ENCODE results near the gene ARHGEF16.

ARHGEF16 gene

GRCh38 chr1:3516911-3517675 lies 62.6 kb downstream of the ARHGEF16 start:
- H2AFZ ChIP-seq (ENCODE audit: low read depth): no peak overlapping the region
- no peak overlapping the region for H3K4me3 ChIP-seq (IDR thresholded peaks at IDR 0.05; ENCODE audit: insufficient read depth, low read depth, low read length)
- H3K4me1 ChIP-seq (ENCODE audit: low read depth, poor library complexity, severe bottlenecking): no peaks in the 10 kb centered on the region
- H3K27ac ChIP-seq: no peak overlapping the region
- H3K27me3 ChIP-seq (ENCODE audit: insufficient read depth, low read depth): peaks cover 67% of the 10 kb centered on the region
- H3K9ac ChIP-seq: no peak overlapping the region
- no peaks in the 10 kb centered on the region for H3K79me2 ChIP-seq (ENCODE audit: insufficient read depth, low read depth)
- no peaks in the 10 kb centered on the region for H4K20me1 ChIP-seq (ENCODE audit: insufficient read depth)
- no peak overlapping the region for H3K4me2 ChIP-seq
- no peaks in the 10 kb centered on the region for H3K36me3 ChIP-seq (ENCODE audit: insufficient read depth)
- TF ChIP-seq, protein P1, sequence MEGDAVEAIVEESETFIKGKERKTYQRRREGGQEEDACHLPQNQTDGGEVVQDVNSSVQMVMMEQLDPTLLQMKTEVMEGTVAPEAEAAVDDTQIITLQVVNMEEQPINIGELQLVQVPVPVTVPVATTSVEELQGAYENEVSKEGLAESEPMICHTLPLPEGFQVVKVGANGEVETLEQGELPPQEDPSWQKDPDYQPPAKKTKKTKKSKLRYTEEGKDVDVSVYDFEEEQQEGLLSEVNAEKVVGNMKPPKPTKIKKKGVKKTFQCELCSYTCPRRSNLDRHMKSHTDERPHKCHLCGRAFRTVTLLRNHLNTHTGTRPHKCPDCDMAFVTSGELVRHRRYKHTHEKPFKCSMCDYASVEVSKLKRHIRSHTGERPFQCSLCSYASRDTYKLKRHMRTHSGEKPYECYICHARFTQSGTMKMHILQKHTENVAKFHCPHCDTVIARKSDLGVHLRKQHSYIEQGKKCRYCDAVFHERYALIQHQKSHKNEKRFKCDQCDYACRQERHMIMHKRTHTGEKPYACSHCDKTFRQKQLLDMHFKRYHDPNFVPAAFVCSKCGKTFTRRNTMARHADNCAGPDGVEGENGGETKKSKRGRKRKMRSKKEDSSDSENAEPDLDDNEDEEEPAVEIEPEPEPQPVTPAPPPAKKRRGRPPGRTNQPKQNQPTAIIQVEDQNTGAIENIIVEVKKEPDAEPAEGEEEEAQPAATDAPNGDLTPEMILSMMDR (conservative IDR thresholded peaks at IDR 0.05; ENCODE audit: low read depth, low read length): no peak

- TF ChIP-seq, protein P1 (conservative IDR thresholded peaks at IDR 0.05; ENCODE audit: low read depth, low read length): peak; percentile 59
- Histone ChIP-seq H4K20me1 (ENCODE audit: insufficient read depth) (no peaks in the 10 kb centered on the region), H3K36me3 (ENCODE audit: insufficient read depth) (no peaks in the 10 kb centered on the region), H3K4me1 (ENCODE audit: low read depth, poor library complexity, severe bottlenecking) (no peaks in the 10 kb centered on the region), H3K4me2 (no peak overlapping the region), H3K9ac (no peak overlapping the region), H3K27me3 (ENCODE audit: insufficient read depth, low read depth) (peaks cover 67% of the 10 kb centered on the region), H3K4me3 (IDR thresholded peaks at IDR 0.05; ENCODE audit: insufficient read depth, low read depth, low read length) (no peak overlapping the region), H3K27ac (no peak overlapping the region), H3K79me2 (ENCODE audit: insufficient read depth, low read depth) (no peaks in the 10 kb centered on the region), H2AFZ (ENCODE audit: low read depth) (no peak overlapping the region)
Measured at GRCh38 chr1:3518256-3518655, 63.8 kb downstream of the ARHGEF16 start.

- TF ChIP-seq, protein P1 (conservative IDR thresholded peaks at IDR 0.05; ENCODE audit: low read depth, low read length): no peak
- Histone ChIP-seq H3K4me2 (no peak overlapping the region), H3K9ac (no peak overlapping the region), H3K4me1 (ENCODE audit: low read depth, poor library complexity, severe bottlenecking) (no peaks in the 10 kb centered on the region), H3K27ac (no peak overlapping the region), H3K36me3 (ENCODE audit: insufficient read depth) (no peaks in the 10 kb centered on the region), H3K4me3 (IDR thresholded peaks at IDR 0.05; ENCODE audit: insufficient read depth, low read depth, low read length) (no peak overlapping the region), H2AFZ (ENCODE audit: low read depth) (no peak overlapping the region), H3K79me2 (ENCODE audit: insufficient read depth, low read depth) (no peaks in the 10 kb centered on the region), H4K20me1 (ENCODE audit: insufficient read depth) (no peaks in the 10 kb centered on the region), H3K27me3 (ENCODE audit: insufficient read depth, low read depth) (peaks cover 67% of the 10 kb centered on the region)
Measured at GRCh38 chr1:3518756-3519155, 64.3 kb downstream of the ARHGEF16 start.

GRCh38 chr1:3519301-3519885 lies 64.9 kb downstream of the ARHGEF16 start:
- no peak overlapping the region for H3K4me3 ChIP-seq (IDR thresholded peaks at IDR 0.05; ENCODE audit: insufficient read depth, low read depth, low read length)
- TF ChIP-seq, protein P1 (conservative IDR thresholded peaks at IDR 0.05; ENCODE audit: low read depth, low read length): no peak
- no peaks in the 10 kb centered on the region for H3K79me2 ChIP-seq (ENCODE audit: insufficient read depth, low read depth)
- no peaks in the 10 kb centered on the region for H3K4me1 ChIP-seq (ENCODE audit: low read depth, poor library complexity, severe bottlenecking)
- no peak overlapping the region for H3K27ac ChIP-seq
- peaks cover 69% of the 10 kb centered on the region for H3K27me3 ChIP-seq (ENCODE audit: insufficient read depth, low read depth)
- no peak overlapping the region for H3K9ac ChIP-seq
- no peaks in the 10 kb centered on the region for H3K36me3 ChIP-seq (ENCODE audit: insufficient read depth)
- H3K4me2 ChIP-seq: no peak overlapping the region
- H4K20me1 ChIP-seq (ENCODE audit: insufficient read depth): no peaks in the 10 kb centered on the region
- H2AFZ ChIP-seq (ENCODE audit: low read depth): no peak overlapping the region
